Activated CD4-positive, alpha-beta memory T cell treated with anti-CD3 and anti-CD28 coated beads, Interleukin-2, amount 10 ng/mL, durations not matched to agents 7 days and 5 days (primary cell): ENCODE results near the gene ZNF618. TPM values are rescaled to one million over a fixed set of nuclear protein-coding genes. Genes with fewer than 3 reads are reported as not detected.

Experiments used
- CTCF ChIA-PET: fragments of 350-600 bp; sonication (Branson Sonifier 250); formaldehyde crosslinking; loops from one replicate; lab custom pipeline; 2021; ENCODE audit warnings: antibody characterized with exemption, inconsistent platforms; lab: Charles Lee
- POLR2A ChIA-PET: fragments of 350-600 bp; sonication (Branson Sonifier 250); formaldehyde crosslinking; loops from one replicate; lab custom pipeline; 2021; ENCODE audit warnings: antibody characterized with exemption; lab: Charles Lee
- DNase-seq: peaks from one replicate; pipeline ENCODE4 v3.0.0-alpha.2; 2020
- H3K27ac Mint-ChIP-seq: one replicate; pipeline ENCODE4 v1.8.0; 2021; ENCODE audit warnings: mild to moderate bottlenecking, mixed read lengths
- H3K27me3 Mint-ChIP-seq: one replicate; pipeline ENCODE4 v1.8.0; 2021; ENCODE audit warnings: mixed read lengths
- H3K36me3 Mint-ChIP-seq: one replicate; pipeline ENCODE4 v1.8.0; 2021; ENCODE audit warnings: low read depth, mixed read lengths
- H3K4me1 Mint-ChIP-seq: one replicate; pipeline ENCODE4 v1.8.0; 2021; ENCODE audit warnings: mixed read lengths
- H3K4me3 Mint-ChIP-seq: one replicate; pipeline ENCODE4 v1.8.0; 2021; ENCODE audit warnings: mild to moderate bottlenecking, mixed read lengths
- H3K9me3 Mint-ChIP-seq: one replicate; pipeline ENCODE4 v1.8.0; 2021; ENCODE audit warnings: mixed read lengths
- total RNA-seq, 2 experiments: library from RNA; stranded (reverse); gene quantifications; one replicate each; pipeline ENCODE4 v1.2.3, GENCODE V29; 2021

ZNF618 gene
- total RNA-seq, 2 experiments from 2014 or later: 0.15 to 0.25 TPM

GRCh38 chr9:113868501-113868900, 7.6 kb upstream of the ZNF618 start:
- ChIA-PET CTCF (no interaction called here), POLR2A (no interaction called here)
- H3K4me1 Mint-ChIP-seq: no peaks in the 10 kb centered on the region
- H3K27ac Mint-ChIP-seq: no peak overlapping the region
- H3K9me3 Mint-ChIP-seq: no peaks in the 10 kb centered on the region
- DNase-seq: no peak
- no peak overlapping the region for H3K4me3 Mint-ChIP-seq
- H3K36me3 Mint-ChIP-seq: no peaks in the 10 kb centered on the region
- H3K27me3 Mint-ChIP-seq: peaks cover 10% of the 10 kb centered on the region

- no peak overlapping the region for H3K27ac Mint-ChIP-seq
These were observed 3.5 kb upstream of the ZNF618 start for GRCh38 chr9:113872485-113873143.

GRCh38 chr9:113873446-113873845, 2.7 kb upstream of the ZNF618 start:
- Mint-ChIP-seq H3K27me3 (peaks cover 27% of the 10 kb centered on the region), H3K36me3 (no peaks in the 10 kb centered on the region), H3K4me3 (no peak overlapping the region), H3K27ac (no peak overlapping the region), H3K4me1 (peaks cover 7% of the 10 kb centered on the region), H3K9me3 (no peaks in the 10 kb centered on the region)
- CTCF ChIA-PET: no interaction called here
- no peak for DNase-seq
- POLR2A ChIA-PET: no interaction called here

More at GRCh38 chr9:113872485-113873143, 3.5 kb upstream of the ZNF618 start:
- H3K9me3 Mint-ChIP-seq: no peaks in the 10 kb centered on the region
- CTCF ChIA-PET: no interaction called here
- H3K4me1 Mint-ChIP-seq: peaks cover 7% of the 10 kb centered on the region
- peaks cover 29% of the 10 kb centered on the region for H3K27me3 Mint-ChIP-seq
- H3K4me3 Mint-ChIP-seq: no peak overlapping the region
- no peak for DNase-seq
- POLR2A ChIA-PET: no interaction called here
- H3K36me3 Mint-ChIP-seq: no peaks in the 10 kb centered on the region

GRCh38 chr9:113873926-113874325, 2.2 kb upstream of the ZNF618 start:
- CTCF ChIA-PET: no interaction called here
- H3K4me1 Mint-ChIP-seq: peaks cover 7% of the 10 kb centered on the region
- no peak overlapping the region for H3K27ac Mint-ChIP-seq
- no peak for DNase-seq
- H3K4me3 Mint-ChIP-seq: no peak overlapping the region
- POLR2A ChIA-PET: no interaction called here
- H3K36me3 Mint-ChIP-seq: no peaks in the 10 kb centered on the region
- H3K9me3 Mint-ChIP-seq: no peaks in the 10 kb centered on the region
- peaks cover 24% of the 10 kb centered on the region for H3K27me3 Mint-ChIP-seq

- no peak overlapping the region for H3K27ac Mint-ChIP-seq
- CTCF ChIA-PET: no interaction called here
- H3K9me3 Mint-ChIP-seq: no peaks in the 10 kb centered on the region
These were observed 504 bp upstream of the ZNF618 start for GRCh38 chr9:113875459-113876150.

GRCh38 chr9:113876993-113877368, 872 bp downstream of the ZNF618 start:
- Mint-ChIP-seq H3K4me1 (peaks cover 7% of the 10 kb centered on the region), H3K9me3 (no peaks in the 10 kb centered on the region), H3K27ac (no peak overlapping the region), H3K36me3 (no peaks in the 10 kb centered on the region), H3K27me3 (peaks cover 24% of the 10 kb centered on the region), H3K4me3 (peak overlapping the region; percentile 77)
- POLR2A ChIA-PET: no interaction called here
- CTCF ChIA-PET: interaction anchor here (0.6 to 0.7 kb wide), 2 partner anchors 22 to 618 kb away, joined by 3 to 5 read pairs; no protein-coding TSS in a partner anchor
- DNase-seq: no peak

More at GRCh38 chr9:113875459-113876150, 504 bp upstream of the ZNF618 start:
- H3K27me3 Mint-ChIP-seq: peaks cover 24% of the 10 kb centered on the region
- DNase-seq: no peak
- POLR2A ChIA-PET: no interaction called here
- H3K4me3 Mint-ChIP-seq: peak overlapping the region; percentile 21
- H3K4me1 Mint-ChIP-seq: peaks cover 7% of the 10 kb centered on the region
- H3K36me3 Mint-ChIP-seq: no peaks in the 10 kb centered on the region

GRCh38 chr9:113879318-113879717, 3.2 kb downstream of the ZNF618 start:
- Mint-ChIP-seq H3K4me3 (no peak overlapping the region), H3K36me3 (no peaks in the 10 kb centered on the region), H3K4me1 (peaks cover 7% of the 10 kb centered on the region), H3K9me3 (no peaks in the 10 kb centered on the region), H3K27ac (no peak overlapping the region), H3K27me3 (peaks cover 20% of the 10 kb centered on the region)
- ChIA-PET CTCF (no interaction called here), POLR2A (no interaction called here)
- no peak for DNase-seq

- no peak overlapping the region for H3K4me3 Mint-ChIP-seq
- peaks cover 6% of the 10 kb centered on the region for H3K4me1 Mint-ChIP-seq
- ChIA-PET CTCF (no interaction called here), POLR2A (no interaction called here)
- no peak for DNase-seq
- H3K27ac Mint-ChIP-seq: no peak overlapping the region
- H3K9me3 Mint-ChIP-seq: no peaks in the 10 kb centered on the region
- H3K36me3 Mint-ChIP-seq: no peaks in the 10 kb centered on the region
- H3K27me3 Mint-ChIP-seq: peaks cover 15% of the 10 kb centered on the region
These were observed 3.8 kb downstream of the ZNF618 start for GRCh38 chr9:113879911-113880310.

- H3K27me3 Mint-ChIP-seq: peaks cover 2% of the 10 kb centered on the region
- H3K9me3 Mint-ChIP-seq: no peaks in the 10 kb centered on the region
- CTCF ChIA-PET: no interaction called here
These were observed 6.1 kb downstream of the ZNF618 start for GRCh38 chr9:113882181-113882580.

GRCh38 chr9:113882636-113883164, 6.6 kb downstream of the ZNF618 start:
- no peak for DNase-seq
- no peak overlapping the region for H3K4me3 Mint-ChIP-seq
- H3K36me3 Mint-ChIP-seq: no peaks in the 10 kb centered on the region
- no peaks in the 10 kb centered on the region for H3K9me3 Mint-ChIP-seq
- H3K27ac Mint-ChIP-seq: no peak overlapping the region
- ChIA-PET POLR2A (no interaction called here), CTCF (no interaction called here)
- H3K27me3 Mint-ChIP-seq: peaks cover 2% of the 10 kb centered on the region
- peaks cover 15% of the 10 kb centered on the region for H3K4me1 Mint-ChIP-seq

More at GRCh38 chr9:113882181-113882580, 6.1 kb downstream of the ZNF618 start:
- Mint-ChIP-seq H3K4me3 (no peak overlapping the region), H3K4me1 (peaks cover 15% of the 10 kb centered on the region), H3K36me3 (no peaks in the 10 kb centered on the region), H3K27ac (no peak overlapping the region)
- POLR2A ChIA-PET: no interaction called here
- no peak for DNase-seq

GRCh38 chr9:113885183-113886025, 9.3 kb downstream of the ZNF618 start:
- Mint-ChIP-seq H3K36me3 (no peaks in the 10 kb centered on the region), H3K9me3 (no peaks in the 10 kb centered on the region), H3K27ac (no peak overlapping the region), H3K27me3 (peaks cover 2% of the 10 kb centered on the region), H3K4me3 (peak overlapping the region; percentile 19), H3K4me1 (peaks cover 15% of the 10 kb centered on the region)
- DNase-seq: no peak
- POLR2A ChIA-PET: no interaction called here
- CTCF ChIA-PET: no interaction called here

GRCh38 chr9:113886026-113886369, 9.9 kb downstream of the ZNF618 start:
- Mint-ChIP-seq H3K4me1 (peaks cover 15% of the 10 kb centered on the region), H3K27ac (peak overlapping the region; percentile 23), H3K4me3 (peak overlapping the region; percentile 55), H3K36me3 (no peaks in the 10 kb centered on the region), H3K9me3 (no peaks in the 10 kb centered on the region), H3K27me3 (peaks cover 2% of the 10 kb centered on the region)
- ChIA-PET POLR2A (no interaction called here), CTCF (no interaction called here)
- DNase-seq: no peak

GRCh38 chr9:113886466-113886865, 10.4 kb downstream of the ZNF618 start:
- Mint-ChIP-seq H3K36me3 (no peaks in the 10 kb centered on the region), H3K9me3 (no peaks in the 10 kb centered on the region), H3K27me3 (peaks cover 2% of the 10 kb centered on the region), H3K4me3 (peak overlapping the region; percentile 55), H3K4me1 (peaks cover 15% of the 10 kb centered on the region), H3K27ac (peak overlapping the region; percentile 59)
- ChIA-PET CTCF (no interaction called here), POLR2A (no interaction called here)
- DNase-seq: no peak
